WERI-Rb-1 (cell line): ENCODE results near the gene CLIP2.
"Not testable (repeated sequence)": the region's sequence is repeated elsewhere in the genome, so short reads cannot be mapped to it uniquely, and the experiment has no call there.

Experiments used
- DNase-seq: peaks from one replicate; pipeline ENCODE4 v3.0.0-alpha.2; 2020
- H3K27ac ChIP-seq: fragments of 250-450 bp; sonication (Bioruptor Pico); 2 replicates; pipeline ENCODE4 v1.5.1; 2020; ENCODE audit warnings: mild to moderate bottlenecking, moderate library complexity
- H3K27me3 ChIP-seq: fragments of 250-450 bp; sonication (Bioruptor Pico); 2 replicates; pipeline ENCODE4 v1.5.1; 2021; ENCODE audit warnings: mild to moderate bottlenecking, low read depth, moderate library complexity; ENCODE audit not compliant: insufficient read depth, severe bottlenecking
- H3K36me3 ChIP-seq: fragments of 250-450 bp; sonication (Bioruptor Pico); 2 replicates; pipeline ENCODE4 v1.5.1; 2020; ENCODE audit warnings: mild to moderate bottlenecking, moderate library complexity
- H3K4me3 ChIP-seq: 2 replicates; pipeline ENCODE4 v1.5.1; 2011; ENCODE audit warnings: low read depth, mild to moderate bottlenecking, control low read depth, low read length
- H3K9me3 ChIP-seq: fragments of 250-450 bp; sonication (Bioruptor Pico); 2 replicates; pipeline ENCODE4 v1.5.1; 2021; ENCODE audit warnings: mild to moderate bottlenecking, moderate library complexity; ENCODE audit not compliant: severe bottlenecking
- TF ChIP-seq, protein P1 (sequence below): IDR thresholded peaks from 2 replicates; pipeline ENCODE4 v1.5.1; 2011; ENCODE audit warnings: low read depth, mild to moderate bottlenecking, control low read depth, inconsistent platforms, low read length

CLIP2 gene

DNA sequence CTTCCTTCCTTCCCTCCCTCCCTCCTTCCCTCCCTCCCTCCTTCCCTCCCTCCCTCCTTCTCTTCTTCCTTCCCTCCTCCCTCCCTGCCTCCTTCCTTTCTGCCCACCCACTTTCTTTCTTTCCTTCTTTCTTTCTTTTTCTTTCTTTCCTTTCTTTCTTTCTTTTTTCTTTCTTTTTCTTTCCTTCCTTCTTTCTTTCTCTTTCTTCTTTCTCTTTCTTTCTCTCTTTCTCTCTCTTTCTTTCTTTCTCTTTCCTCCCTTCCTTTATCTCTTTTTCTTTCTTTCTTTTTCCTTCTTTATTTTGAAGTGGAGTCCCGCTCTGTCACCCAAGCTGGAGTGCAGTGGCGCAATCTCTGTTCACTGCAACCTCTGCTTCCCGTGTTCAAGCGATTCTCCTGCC, 130.8 kb downstream of the CLIP2 start:
- Histone ChIP-seq H3K4me3 (no peak overlapping the region), H3K9me3 (no peaks in the 10 kb centered on the region), H3K36me3 (no peaks in the 10 kb centered on the region), H3K27me3 (no peaks in the 10 kb centered on the region), H3K27ac (no peak overlapping the region)
- no peak for DNase-seq
- TF ChIP-seq, protein P1, sequence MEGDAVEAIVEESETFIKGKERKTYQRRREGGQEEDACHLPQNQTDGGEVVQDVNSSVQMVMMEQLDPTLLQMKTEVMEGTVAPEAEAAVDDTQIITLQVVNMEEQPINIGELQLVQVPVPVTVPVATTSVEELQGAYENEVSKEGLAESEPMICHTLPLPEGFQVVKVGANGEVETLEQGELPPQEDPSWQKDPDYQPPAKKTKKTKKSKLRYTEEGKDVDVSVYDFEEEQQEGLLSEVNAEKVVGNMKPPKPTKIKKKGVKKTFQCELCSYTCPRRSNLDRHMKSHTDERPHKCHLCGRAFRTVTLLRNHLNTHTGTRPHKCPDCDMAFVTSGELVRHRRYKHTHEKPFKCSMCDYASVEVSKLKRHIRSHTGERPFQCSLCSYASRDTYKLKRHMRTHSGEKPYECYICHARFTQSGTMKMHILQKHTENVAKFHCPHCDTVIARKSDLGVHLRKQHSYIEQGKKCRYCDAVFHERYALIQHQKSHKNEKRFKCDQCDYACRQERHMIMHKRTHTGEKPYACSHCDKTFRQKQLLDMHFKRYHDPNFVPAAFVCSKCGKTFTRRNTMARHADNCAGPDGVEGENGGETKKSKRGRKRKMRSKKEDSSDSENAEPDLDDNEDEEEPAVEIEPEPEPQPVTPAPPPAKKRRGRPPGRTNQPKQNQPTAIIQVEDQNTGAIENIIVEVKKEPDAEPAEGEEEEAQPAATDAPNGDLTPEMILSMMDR = no peak

DNA sequence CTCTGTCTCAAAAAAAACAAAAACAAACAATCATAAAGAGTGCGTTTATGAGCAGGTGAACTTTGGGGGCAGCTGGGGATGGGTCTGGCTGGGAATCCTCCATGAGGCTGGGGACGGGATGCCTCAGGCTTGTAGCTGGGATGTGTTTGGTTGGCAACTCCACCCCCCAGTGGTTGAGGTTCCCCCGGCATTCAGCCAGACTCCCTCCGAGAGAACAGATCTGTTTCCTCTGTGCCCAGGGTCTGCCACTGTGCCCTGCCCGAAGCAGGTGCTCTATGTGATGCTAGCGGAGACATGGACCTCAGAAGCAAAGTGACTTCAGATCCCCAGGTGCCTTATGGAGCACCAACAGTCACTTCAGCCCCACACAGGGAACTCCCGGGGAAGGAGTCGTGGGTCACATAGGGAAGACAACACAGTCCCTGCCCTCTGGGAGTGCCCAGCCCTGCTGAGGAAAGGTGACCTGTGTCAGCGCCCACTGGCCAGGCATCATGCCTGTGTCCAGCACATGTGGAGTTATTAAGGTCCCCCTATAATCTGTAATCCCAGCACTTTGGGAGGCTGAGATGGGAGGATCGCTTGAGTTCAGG, 135.2 kb downstream of the CLIP2 start:
- no peak for DNase-seq
- no peaks in the 10 kb centered on the region for H3K27me3 ChIP-seq
- H3K4me3 ChIP-seq = no peak overlapping the region
- no peaks in the 10 kb centered on the region for H3K9me3 ChIP-seq
- H3K36me3 ChIP-seq = no peaks in the 10 kb centered on the region
- TF ChIP-seq, protein P1 = no peak
- no peak overlapping the region for H3K27ac ChIP-seq

DNA sequence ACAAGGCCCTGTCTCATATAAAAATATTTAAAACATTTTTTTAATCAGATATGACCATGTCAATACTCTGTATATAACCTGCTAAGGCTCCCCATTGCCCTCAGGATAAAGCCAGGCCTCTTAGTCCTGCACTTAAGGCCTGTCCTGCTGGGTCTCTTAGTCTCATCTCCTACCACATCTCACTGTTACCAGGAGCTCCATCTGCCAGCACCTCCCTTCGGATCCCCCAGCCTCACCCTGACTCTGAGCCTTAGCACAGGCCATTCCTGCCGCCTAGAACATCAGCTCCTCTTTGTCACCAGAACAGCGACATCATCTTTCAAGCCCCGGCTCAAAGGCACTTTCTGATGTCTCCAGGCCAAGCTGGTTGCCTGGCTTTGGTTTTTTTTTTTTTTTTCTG, 138.8 kb downstream of the CLIP2 start:
- Histone ChIP-seq H3K9me3 (no peaks in the 10 kb centered on the region), H3K4me3 (no peak overlapping the region), H3K27ac (no peak overlapping the region), H3K27me3 (no peaks in the 10 kb centered on the region), H3K36me3 (no peaks in the 10 kb centered on the region)
- TF ChIP-seq, protein P1 = no peak
- no peak for DNase-seq

DNA sequence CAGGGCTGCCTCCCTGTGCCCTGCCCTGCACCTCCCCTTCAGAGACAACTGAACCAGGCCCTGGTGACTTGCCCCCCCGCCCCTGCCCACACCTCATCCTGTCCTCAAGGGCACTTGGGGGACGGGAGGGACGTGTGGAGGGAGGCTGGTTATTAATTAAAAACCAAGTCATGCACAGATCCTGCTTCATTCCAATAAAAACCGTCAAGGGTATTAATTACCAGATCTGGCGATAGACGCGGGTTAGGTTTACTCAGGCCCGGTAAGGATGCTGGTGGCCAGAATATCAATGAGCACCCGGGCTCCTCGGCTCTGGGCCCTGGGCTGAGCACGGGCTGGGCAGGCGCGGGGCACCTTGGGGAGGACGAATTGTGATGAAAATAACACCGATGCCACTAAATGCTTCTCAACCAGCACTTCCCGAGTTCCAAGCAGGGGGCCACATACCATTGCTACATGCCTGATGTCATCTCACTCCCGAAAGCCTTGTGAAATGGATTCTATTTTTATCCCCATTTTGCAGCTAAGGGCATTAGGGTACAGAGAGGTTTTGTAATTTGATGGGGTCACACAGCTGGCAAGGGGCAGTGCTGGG, 140.0 kb downstream of the CLIP2 start:
- TF ChIP-seq, protein P1 = no peak
- DNase-seq = no peak
- no peak overlapping the region for H3K27ac ChIP-seq

DNA sequence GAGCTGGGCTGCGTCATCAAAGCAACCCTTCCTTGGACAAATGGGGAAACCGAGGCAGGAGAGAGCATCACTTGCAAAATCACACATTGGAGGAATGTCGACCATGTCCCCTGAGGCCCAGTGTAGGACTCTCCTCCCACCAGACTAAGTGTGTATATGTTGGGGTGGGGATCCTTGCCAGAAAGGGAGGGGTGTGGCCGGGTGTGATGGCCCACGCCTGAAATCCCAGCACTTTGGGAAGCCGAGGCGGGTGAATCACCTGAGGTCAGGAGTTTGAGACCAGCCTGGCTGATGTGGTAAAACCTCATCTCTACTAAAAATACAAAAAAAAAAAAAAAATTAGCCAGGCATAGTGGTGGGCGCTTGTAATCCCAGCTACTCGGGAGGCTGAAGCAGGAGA, 141.2 kb downstream of the CLIP2 start:
- not testable (repeated sequence) for H3K27ac ChIP-seq, DNase-seq

More for the DNA sequence above, 140.0 kb downstream of the CLIP2 start:
- Histone ChIP-seq H3K36me3 (no peaks in the 10 kb centered on the region), H3K9me3 (no peaks in the 10 kb centered on the region), H3K27me3 (no peaks in the 10 kb centered on the region), H3K4me3 (no peak overlapping the region)

DNA sequence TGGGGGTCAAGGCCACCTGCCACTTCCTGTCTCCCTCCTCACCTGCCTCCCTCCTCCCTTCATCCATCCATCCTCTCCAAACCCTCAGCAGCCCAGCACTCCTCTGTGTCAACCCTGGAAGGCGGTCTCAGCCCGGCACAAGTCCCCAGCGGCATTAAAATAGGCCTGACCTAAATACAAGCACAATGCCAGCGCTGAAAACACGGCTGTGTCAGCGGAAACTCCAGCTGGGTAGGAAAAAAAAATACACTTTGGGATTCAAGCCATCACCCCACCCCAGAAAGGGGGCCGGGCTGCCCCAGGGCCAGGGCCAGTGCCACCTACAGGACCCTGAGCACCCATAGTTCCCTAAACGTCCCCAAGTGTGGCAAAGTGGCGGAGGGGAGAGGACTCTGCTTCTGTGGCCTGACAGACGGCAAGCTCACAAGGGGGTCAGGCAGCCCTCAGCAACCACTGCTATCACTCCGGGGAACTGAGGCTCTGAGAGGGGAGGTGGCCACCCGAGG, 141.8 kb downstream of the CLIP2 start:
- no peak overlapping the region for H3K27ac ChIP-seq

More for the DNA sequence above, 141.2 kb downstream of the CLIP2 start:
- H3K27me3 ChIP-seq, H3K4me3 ChIP-seq, H3K9me3 ChIP-seq, H3K36me3 ChIP-seq: not testable (repeated sequence)

DNA sequence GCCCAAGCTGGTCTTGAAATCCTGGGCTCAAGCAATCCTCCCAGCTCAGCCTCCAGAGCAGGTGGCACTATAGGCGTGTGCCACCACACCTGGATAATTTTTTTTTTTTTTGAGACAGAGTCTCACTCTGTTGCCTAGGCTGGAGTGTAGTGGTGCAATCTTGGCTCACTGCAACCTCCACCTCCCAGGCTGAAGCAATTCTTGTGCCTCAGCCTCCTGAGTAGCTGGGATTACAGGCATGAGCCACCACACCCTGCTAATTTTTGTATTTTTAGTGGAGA, 148.0 kb downstream of the CLIP2 start:
- H3K4me3 ChIP-seq, H3K27me3 ChIP-seq, H3K9me3 ChIP-seq, DNase-seq, H3K27ac ChIP-seq, H3K36me3 ChIP-seq: not testable (repeated sequence)

More for the DNA sequence above, 141.8 kb downstream of the CLIP2 start:
- no peaks in the 10 kb centered on the region for H3K9me3 ChIP-seq
- H3K36me3 ChIP-seq = no peaks in the 10 kb centered on the region
- TF ChIP-seq, protein P1 = no peak
- H3K27me3 ChIP-seq = no peaks in the 10 kb centered on the region
- H3K4me3 ChIP-seq = no peak overlapping the region
- no peak for DNase-seq
